Psoas muscle (tissue), 8 donors: ENCODE results near the gene WDR7. TPM values are rescaled to one million over a fixed set of nuclear protein-coding genes. Genes with fewer than 3 reads are reported as not detected.

Experiments
- ATAC-seq, 4 donors: fragments of 200-7000 bp; cut with Tn5 transposase; one replicate each; pipeline ENCODE4 v1.9.1; 2020; ENCODE audit warnings: moderate library complexity in 3 of 4, mild to moderate bottlenecking in 2 of 4
- DNase-seq, 2 donors: peaks; one replicate each; pipeline ENCODE4 v3.0.0-alpha.2; 2020
- H3K27ac ChIP-seq: fragments of 200-600 bp; one replicate; pipeline ENCODE4 v1.8.0; 2022
- H3K27me3 ChIP-seq, 3 donors: fragments of 200-600 bp in 1 of 3; one replicate each; pipeline versions ENCODE4 v1.6.1 to v1.8.0; 2013 to 2022; ENCODE audit warnings: low read length in 2 of 3, mild to moderate bottlenecking in 2 of 3, moderate library complexity in 1 of 3; ENCODE audit not compliant: insufficient read depth in 3 of 3
- H3K36me3 ChIP-seq, 2 donors: fragments of 200-600 bp in 1 of 2; one replicate each; pipeline versions ENCODE4 v1.6.1 to v1.8.0; 2013 to 2022; ENCODE audit warnings: low read depth in 1 of 2, mild to moderate bottlenecking in 1 of 2, moderate library complexity in 1 of 2; ENCODE audit not compliant: insufficient read depth in 1 of 2
- H3K4me1 ChIP-seq: fragments of 200-600 bp; one replicate; pipeline ENCODE4 v1.8.0; 2022
- H3K4me3 ChIP-seq: fragments of 200-600 bp; one replicate; pipeline ENCODE4 v1.8.0; 2022; ENCODE audit warnings: mild to moderate bottlenecking
- H3K9me3 ChIP-seq: fragments of 200-600 bp; one replicate; pipeline ENCODE4 v1.8.0; 2022
- CTCF ChIP-seq: fragments of 200-600 bp; IDR thresholded peaks from one replicate; pipeline ENCODE4 v1.8.0; 2022; ENCODE audit warnings: antibody characterized with exemption
- WGBS, 3 donors: extraction: QIAGEN DNeasy Blood & Tissue Kit; methylation state at CpG; one replicate each; pipeline versions ENCODE4 v1.1.6 to v1.1.7; 2013; 5-methylcytosine and 5-hydroxymethylcytosine counted together
- intact Hi-C, 2 donors: fragments of 100-400 bp; cut with DNase I; formaldehyde crosslinking; loops; one replicate each; pipeline versions ENCODE4 v1.11.0 to v1.14.2; 2022
- polyA plus RNA-seq, 3 donors: library from polyadenylated mRNA; stranded (reverse); fragments of 200-250 nt; gene quantifications; one replicate each; pipeline ENCODE4 v1.2.3, GENCODE V29; 2013
- total RNA-seq, 4 donors: library from RNA; stranded (reverse); fragmentation: NEBNext Ultra II Directional in 2 of 4; extraction: Animal tissue kit (Norgen Biotek cat#: 25700) in 2 of 4; gene quantifications; one replicate each; pipeline versions ENCODE4 v1.2.1 to v1.2.4, GENCODE V29; 2021 to 2023
- donor health status: healthy with polysubstance abuse.
- donor health status: DM: no; HTN: no; CAD: no; lungs with moderate emphysema.
- donor health status: Bipolar disorder and iron deficiency.
- donor health status: healthy.
- donor health status: DM: yes; HTN: yes; CAD: no.
- donor health status: DM: no; HTN: no; CAD: no.
- donor health status: DM: no; HTN: no; CAD: no.
- donor health status: DM: yes; HTN: yes; CAD: no.

WDR7 gene
- total and polyA plus RNA-seq, 7 donors = 2.6 to 24.4 (median 15.5) TPM

GRCh38 chr18:57080479-57080878 lies 429.3 kb downstream of the WDR7 start:
- H3K4me3 ChIP-seq = no peak overlapping the region
- DNase-seq (no peak), ATAC-seq (no peak)
- H3K36me3 ChIP-seq = no peaks in the 10 kb centered on the region
- no peaks in the 10 kb centered on the region for H3K9me3 ChIP-seq
- intact Hi-C loops = no loop called here
- 74% methylated on average over 3 of the region's 3 CpGs for WGBS, 3 donors
- TF ChIP-seq CTCF = no peak
- no peak overlapping the region for H3K27ac ChIP-seq
- peaks cover 0 to 7% (median 0%) of the 10 kb centered on the region in 3 donors for H3K27me3 ChIP-seq
- H3K4me1 ChIP-seq = no peaks in the 10 kb centered on the region

GRCh38 chr18:57081899-57082298 lies 430.7 kb downstream of the WDR7 start:
- H3K27ac ChIP-seq = no peak overlapping the region
- intact Hi-C loops = no loop called here
- 89 to 90% (median 90%) methylated on average over 10 of the region's 10 CpGs for WGBS, 3 donors
- H3K4me1 ChIP-seq = no peaks in the 10 kb centered on the region
- ATAC-seq (no peak), DNase-seq (no peak)
- no peaks in the 10 kb centered on the region for H3K36me3 ChIP-seq
- no peak overlapping the region for H3K4me3 ChIP-seq
- H3K27me3 ChIP-seq = peaks cover 0 to 12% (median 0%) of the 10 kb centered on the region in 3 donors
- no peak for TF ChIP-seq CTCF
- H3K9me3 ChIP-seq = no peaks in the 10 kb centered on the region

DNA sequence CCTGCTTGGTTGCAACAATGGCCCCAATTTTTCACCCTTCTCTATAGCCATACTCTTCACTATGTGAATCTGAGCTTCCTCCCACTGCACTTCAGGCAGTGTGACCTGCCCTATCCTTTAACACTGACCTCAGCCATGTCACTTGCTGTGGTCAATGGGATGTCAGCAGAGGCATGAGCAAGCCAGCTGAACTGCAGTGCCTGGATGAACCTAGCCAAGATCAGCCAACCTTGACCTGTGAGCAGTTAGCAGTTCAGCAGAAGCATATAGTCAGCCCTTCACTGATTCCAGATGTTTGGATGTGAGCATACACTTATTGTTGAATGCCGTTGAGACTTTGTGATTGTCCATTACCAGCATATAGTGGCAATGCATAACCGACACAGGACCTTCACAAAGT lies 432.3 kb downstream of the WDR7 start:
- DNase-seq (no peak), ATAC-seq (no peak)
- no peak overlapping the region for H3K27ac ChIP-seq
- no peak for TF ChIP-seq CTCF
- WGBS, 3 donors = 79 to 88% (median 82%) methylated on average over 2 of the region's 2 CpGs
- intact Hi-C loops = no loop called here
- H3K4me1 ChIP-seq = no peaks in the 10 kb centered on the region
- H3K36me3 ChIP-seq = no peaks in the 10 kb centered on the region
- H3K4me3 ChIP-seq = no peak overlapping the region
- no peaks in the 10 kb centered on the region for H3K9me3 ChIP-seq
- peaks cover 0 to 12% (median 0%) of the 10 kb centered on the region in 3 donors for H3K27me3 ChIP-seq

DNA sequence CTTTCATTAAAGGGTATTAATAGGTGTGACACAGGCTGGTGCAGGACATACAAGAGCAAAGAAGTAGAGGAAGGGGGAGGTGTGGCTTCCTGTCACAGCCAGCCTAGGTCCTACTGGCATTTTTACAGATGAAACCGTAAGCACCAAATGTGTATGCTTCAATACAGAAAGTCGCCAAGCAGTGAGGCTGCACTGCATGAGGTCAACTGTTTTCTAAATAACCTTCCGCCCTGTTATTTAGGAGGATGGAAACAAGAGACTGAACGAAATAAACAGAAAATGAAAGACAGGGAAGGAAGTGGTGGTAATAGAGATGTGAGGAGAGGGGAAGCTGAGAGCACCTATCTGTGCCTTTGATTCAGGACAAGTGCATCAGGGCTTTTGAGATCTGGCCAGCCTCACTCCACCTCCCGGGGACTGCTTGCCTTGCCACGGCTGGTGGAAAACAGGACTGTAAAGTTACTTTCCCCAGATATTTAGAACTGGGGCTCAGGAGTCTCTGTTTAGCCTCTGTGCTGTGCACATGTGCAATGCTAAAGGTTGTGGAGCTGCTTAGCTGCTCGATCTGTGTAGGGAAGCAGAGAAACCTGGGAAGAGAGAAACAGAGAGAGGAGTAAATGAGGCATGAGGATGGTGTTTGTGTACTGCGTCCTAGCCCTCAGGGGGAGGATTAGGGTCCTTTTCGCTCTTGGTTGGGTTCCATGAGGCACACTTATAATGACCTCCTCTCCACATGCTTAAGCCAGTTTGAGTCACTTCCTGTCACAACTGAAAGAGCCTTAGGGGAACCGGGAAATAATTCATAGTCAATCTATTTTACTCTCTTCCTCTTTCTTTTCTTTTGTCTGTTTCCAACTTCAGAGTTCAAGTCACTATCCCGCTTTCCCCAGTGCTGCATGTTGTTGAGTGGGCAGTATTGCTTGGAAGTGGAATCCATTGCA lies 433.4 kb downstream of the WDR7 start:
- Histone ChIP-seq H3K36me3 (no peaks in the 10 kb centered on the region), H3K9me3 (no peaks in the 10 kb centered on the region), H3K27ac (no peak overlapping the region), H3K27me3 (peaks cover 0 to 12% (median 0%) of the 10 kb centered on the region in 3 donors), H3K4me1 (no peaks in the 10 kb centered on the region), H3K4me3 (no peak overlapping the region)
- intact Hi-C loops = no loop called here
- DNase-seq (no peak), ATAC-seq (no peak)
- no peak for TF ChIP-seq CTCF
- WGBS, 3 donors = 62 to 67% (median 64%) methylated on average over 11 of the region's 11 CpGs
